GM18870 (cell line): ENCODE data around the gene STAC.
"Not testable (repeated sequence)": the region's sequence is repeated elsewhere in the genome, so short reads cannot be mapped to it uniquely, and the experiment has no call there.

Experiments used
- ATAC-seq: cut with Tn5 transposase; IDR thresholded peaks from one replicate; pipeline ENCODE4 v1.9.1; 2021; ENCODE audit warnings: moderate library complexity; ENCODE audit not compliant: unreplicated experiment

Gene STAC

GRCh38 chr3:36411587-36411986, 31.3 kb downstream of the STAC start:
- no peak for ATAC-seq

- ATAC-seq: no peak
Observed at GRCh38 chr3:36416599-36416998, 36.3 kb downstream of the STAC start.

DNA sequence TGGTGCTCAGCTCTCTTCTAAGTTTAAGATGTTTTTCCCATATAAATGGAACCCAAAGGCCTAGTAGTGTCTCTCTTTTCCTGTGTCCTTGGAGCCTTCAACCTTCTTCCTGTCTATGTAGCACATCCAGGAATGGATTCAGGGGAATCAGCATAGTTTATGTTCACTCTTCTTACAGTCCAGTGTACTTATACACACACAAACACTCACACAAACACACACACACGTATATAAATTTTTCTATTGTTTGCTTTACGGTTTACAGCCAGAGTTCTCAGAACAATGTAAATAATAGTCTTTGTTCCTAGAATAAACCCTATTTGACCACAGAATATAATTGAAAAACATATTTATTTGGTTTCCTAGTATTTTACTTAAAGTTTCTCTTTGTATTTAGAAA, 36.9 kb downstream of the STAC start:
- no peak for ATAC-seq

- no peak for ATAC-seq
Observed at GRCh38 chr3:36418296-36418695, 38.0 kb downstream of the STAC start.

GRCh38 chr3:36428445-36428844, 48.1 kb downstream of the STAC start:
- ATAC-seq: no peak

DNA sequence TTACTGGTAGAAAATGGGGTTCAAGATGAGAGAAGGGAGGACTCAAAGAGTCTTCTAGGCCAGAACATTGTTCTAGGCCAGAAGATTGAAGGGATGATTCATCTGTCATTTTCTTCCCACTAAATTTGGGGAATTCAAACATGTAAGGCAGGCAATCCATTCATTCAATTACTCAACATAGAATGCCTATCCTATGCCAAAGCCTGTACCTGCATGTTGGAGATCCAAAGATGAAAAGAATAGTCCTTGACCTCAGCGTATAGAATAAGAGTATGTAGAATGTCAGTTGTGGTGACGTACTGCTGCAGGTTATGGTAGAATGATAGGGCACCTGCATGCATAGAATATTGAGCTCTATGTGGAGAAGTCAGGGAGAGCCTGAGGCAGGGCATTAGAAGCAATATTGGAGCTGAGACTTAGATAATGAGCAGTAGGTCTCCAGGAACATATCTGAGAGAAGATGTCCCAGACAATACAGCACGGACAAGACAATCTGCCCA, 49.7 kb downstream of the STAC start:
- ATAC-seq: no peak

DNA sequence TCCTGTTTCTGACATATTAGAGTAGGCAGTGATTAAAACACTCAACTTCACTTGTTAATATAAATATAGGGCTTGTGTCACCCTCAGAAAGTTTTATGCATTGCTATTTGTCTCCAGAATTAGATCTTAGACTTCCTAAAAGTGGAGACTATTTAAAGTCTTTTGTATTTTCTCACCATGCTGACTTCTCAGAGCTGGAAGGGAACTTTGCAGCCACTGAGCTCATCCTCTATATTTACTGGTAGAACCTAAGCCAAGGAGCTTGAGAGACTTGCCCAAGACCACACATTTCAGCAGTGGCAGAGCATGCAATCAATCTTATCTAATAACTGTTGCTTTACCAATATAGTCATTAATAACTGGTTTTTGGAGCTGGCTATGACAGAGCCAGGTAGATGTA, 53.2 kb downstream of the STAC start:
- ATAC-seq: no peak

GRCh38 chr3:36434687-36435426, 54.6 kb downstream of the STAC start:
- ATAC-seq: no peak

GRCh38 chr3:36443028-36443686, 62.9 kb downstream of the STAC start:
- no peak for ATAC-seq

- ATAC-seq: no peak
Observed at GRCh38 chr3:36444909-36445308, 64.6 kb downstream of the STAC start.

DNA sequence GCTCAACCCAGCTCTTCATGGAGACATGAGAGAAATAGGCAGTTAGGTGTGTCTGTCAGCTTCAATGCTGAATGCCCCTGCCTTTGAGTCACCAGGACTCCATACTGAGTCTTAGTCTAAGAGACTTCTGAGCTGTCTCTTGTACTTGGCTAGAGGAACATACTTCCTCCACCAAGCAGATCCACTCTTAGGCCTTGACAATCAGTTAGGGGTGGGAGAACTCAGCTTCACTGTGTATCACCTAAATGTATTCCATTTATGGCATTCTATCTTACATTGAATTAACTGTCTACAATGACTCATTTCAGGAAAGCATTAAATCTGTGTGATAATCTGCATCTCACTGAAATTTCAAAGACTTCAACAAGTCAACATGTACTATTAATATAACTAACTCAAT, 66.0 kb downstream of the STAC start:
- no peak for ATAC-seq

DNA sequence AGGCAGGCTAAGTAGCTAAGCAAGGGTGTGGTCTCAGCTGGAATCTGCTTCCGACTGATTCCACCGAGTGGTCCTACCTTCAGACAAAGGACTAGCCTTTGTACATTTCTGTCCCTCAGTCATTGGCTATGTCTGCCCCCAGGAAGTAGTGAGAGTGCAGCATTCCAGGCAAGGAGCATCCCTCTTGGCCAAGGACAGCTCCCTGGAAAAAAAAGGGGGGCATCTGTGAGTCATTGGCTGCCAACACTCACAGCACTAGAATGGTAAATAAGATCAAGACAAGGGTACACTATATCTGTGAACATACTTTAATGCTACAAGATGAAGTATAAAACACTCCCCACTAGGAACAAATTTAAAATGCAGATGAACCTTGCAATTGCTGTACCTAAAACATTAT, 66.8 kb downstream of the STAC start:
- ATAC-seq: no peak

DNA sequence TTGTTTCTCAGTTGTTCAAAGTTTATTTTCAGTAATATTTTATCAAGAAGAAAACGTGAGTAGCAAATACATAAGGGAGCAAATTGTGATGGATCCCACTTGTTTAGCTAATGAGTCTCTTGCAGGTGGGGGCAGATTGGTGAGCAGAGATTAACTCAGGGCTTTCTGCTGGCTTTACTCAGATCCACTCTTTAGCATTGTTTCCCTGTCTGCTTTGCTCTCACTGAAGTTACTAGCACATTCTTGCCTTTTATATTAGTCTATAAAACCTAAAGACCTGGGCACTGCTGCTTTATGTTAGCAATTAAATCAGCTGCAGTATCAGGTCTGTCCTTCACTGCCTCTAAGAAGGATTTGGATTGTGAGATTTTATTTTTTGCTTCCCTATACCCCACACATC, 71.5 kb downstream of the STAC start:
- ATAC-seq: no peak

- not testable (repeated sequence) for ATAC-seq
Observed at GRCh38 chr3:36453213-36453612, 72.9 kb downstream of the STAC start.

GRCh38 chr3:36453896-36454295, 73.6 kb downstream of the STAC start:
- not testable (repeated sequence) for ATAC-seq

- ATAC-seq: no peak
Observed at GRCh38 chr3:36455406-36455805, 75.1 kb downstream of the STAC start.

- no peak for ATAC-seq
Observed at GRCh38 chr3:36456784-36457183, 76.5 kb downstream of the STAC start.

DNA sequence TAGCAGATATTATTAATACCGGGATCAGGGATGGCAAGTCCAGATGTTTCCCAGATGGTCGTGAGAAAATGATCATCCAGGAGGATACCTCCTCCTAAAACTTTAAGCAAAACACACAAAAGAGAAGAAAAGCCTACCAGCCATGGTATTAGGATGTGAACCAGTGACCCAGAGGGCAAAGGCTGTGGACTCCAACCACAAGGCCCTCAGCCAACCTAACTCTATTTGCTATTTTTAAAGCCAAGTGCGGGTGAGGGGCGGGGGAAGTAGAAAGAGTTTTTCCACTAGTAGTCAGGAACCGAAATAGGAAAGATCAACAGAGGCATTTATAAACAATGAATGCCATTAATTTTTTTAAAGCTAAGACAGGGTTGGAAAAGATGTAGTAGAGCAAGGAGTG, 77.4 kb downstream of the STAC start:
- ATAC-seq: no peak

GRCh38 chr3:36459177-36459576, 78.9 kb downstream of the STAC start:
- ATAC-seq: no peak

DNA sequence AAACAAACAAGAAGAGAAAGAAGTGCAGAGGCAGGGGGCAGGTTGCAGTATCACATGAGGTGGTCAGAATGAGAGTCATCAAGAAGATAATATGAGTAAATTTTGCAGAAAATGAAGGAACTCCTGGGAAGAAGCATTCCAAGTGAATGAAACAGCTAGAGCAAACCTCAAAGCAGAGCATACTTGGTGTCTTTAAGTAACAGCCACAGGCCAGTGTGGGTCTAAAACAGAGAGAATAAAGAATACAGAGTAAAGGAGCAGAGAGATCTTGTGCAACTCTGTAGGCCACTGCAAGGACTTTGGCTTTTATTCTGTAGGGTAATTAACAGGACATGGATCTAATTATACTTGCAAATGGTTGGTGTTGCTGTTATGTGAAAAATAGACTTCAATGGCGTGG, 81.3 kb downstream of the STAC start:
- ATAC-seq: no peak

GRCh38 chr3:36472045-36472444, 91.7 kb downstream of the STAC start:
- not testable (repeated sequence) for ATAC-seq

DNA sequence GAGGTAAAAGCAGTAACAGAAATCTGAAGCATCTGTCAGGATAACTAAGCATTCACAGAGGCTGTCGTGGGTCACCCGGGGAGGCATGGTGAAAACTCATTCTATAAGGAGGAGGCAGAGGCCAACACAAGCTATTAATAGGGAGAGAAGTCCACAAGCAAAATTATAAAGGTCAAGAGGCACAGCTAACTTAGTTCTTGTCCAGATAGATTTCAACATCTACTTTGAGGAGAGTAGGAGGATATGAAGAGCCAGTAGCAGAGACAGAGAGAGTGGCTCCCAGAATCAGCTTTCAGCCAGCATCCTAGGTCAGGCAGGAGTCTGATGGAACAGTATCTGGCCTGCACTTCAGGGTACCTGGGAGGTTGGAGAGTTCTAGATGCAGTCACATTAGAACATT, 95.3 kb downstream of the STAC start:
- ATAC-seq: no peak
